Breast epithelium (tissue), 4 donors: ENCODE measurements around the gene KCNIP1. TPM values are rescaled to one million over a fixed set of nuclear protein-coding genes. Genes with fewer than 3 reads are reported as not detected.

Source experiments
- DNase-seq, 2 donors: peaks; one replicate each; pipeline ENCODE4 v3.0.0-alpha.2; 2019; ENCODE audit warnings: low spot score in 2 of 2
- H3K27ac ChIP-seq, 2 donors: fragments of 200-600 bp; sonication (generic) in 1 of 2; one replicate each; pipeline ENCODE4 v1.5.1; 2016 to 2019; ENCODE audit warnings: mild to moderate bottlenecking in 1 of 2
- H3K27me3 ChIP-seq, 2 donors: fragments of 200-600 bp; sonication (generic) in 1 of 2; one replicate each; pipeline versions ENCODE4 v1.5.1 to v1.6.0; 2017 to 2019; ENCODE audit warnings: control low read depth in 1 of 2, mild to moderate bottlenecking in 1 of 2
- H3K36me3 ChIP-seq: fragments of 200-600 bp; one replicate; pipeline ENCODE4 v1.5.1; 2019
- H3K4me1 ChIP-seq, 2 donors: fragments of 200-600 bp; sonication (generic); one replicate each; pipeline ENCODE4 v1.5.1; 2016 to 2019; ENCODE audit warnings: control low read depth in 1 of 2
- H3K4me3 ChIP-seq, 3 donors: fragments of 200-600 bp; sonication (generic); 1 replicate in 2 of 3; 2 replicates in 1 of 3; pipeline ENCODE4 v1.5.1; 2016 to 2019; ENCODE audit warnings: mild to moderate bottlenecking in 3 of 3, moderate library complexity in 2 of 3
- H3K9me3 ChIP-seq, 2 donors: fragments of 200-600 bp; sonication (generic) in 1 of 2; one replicate each; pipeline ENCODE4 v1.5.1; 2016 to 2019; ENCODE audit warnings: control low read depth in 1 of 2
- POLR2A ChIP-seq: fragments of 450-650 bp; IDR thresholded peaks from one replicate; pipeline ENCODE4 v1.6.1; 2016; ENCODE audit warnings: antibody characterized with exemption, mild to moderate bottlenecking, moderate library complexity
- POLR2AphosphoS5 ChIP-seq, 3 donors: sonication (generic); formaldehyde crosslinking; IDR thresholded peaks; one replicate each; pipeline ENCODE4 v1.6.1; 2017; ENCODE audit warnings: antibody characterized with exemption in 3 of 3
- intact Hi-C: fragments of 100-400 bp; cut with DNase I; formaldehyde crosslinking; loops from one replicate; pipeline ENCODE4 v1.15.1; 2023; ENCODE audit warnings: low total_unique reads
- total RNA-seq, 3 donors: library from RNA; depleted of rRNA; stranded (reverse); fragments of >200 nt; gene quantifications; one replicate each; pipeline ENCODE4 v1.1.0, GENCODE V29; 2016
- TF ChIP-seq, protein P1 (sequence below), 3 donors: fragments of 450-650 bp; IDR thresholded peaks; one replicate each; pipeline ENCODE4 v1.5.1; 2016 to 2017; ENCODE audit warnings: antibody characterized with exemption in 3 of 3, mild to moderate bottlenecking in 3 of 3, moderate library complexity in 3 of 3

The KCNIP1 gene
- total RNA-seq, 3 donors from 2014 or later = 1.0 to 1.6 TPM; not detected in 1

DNA sequence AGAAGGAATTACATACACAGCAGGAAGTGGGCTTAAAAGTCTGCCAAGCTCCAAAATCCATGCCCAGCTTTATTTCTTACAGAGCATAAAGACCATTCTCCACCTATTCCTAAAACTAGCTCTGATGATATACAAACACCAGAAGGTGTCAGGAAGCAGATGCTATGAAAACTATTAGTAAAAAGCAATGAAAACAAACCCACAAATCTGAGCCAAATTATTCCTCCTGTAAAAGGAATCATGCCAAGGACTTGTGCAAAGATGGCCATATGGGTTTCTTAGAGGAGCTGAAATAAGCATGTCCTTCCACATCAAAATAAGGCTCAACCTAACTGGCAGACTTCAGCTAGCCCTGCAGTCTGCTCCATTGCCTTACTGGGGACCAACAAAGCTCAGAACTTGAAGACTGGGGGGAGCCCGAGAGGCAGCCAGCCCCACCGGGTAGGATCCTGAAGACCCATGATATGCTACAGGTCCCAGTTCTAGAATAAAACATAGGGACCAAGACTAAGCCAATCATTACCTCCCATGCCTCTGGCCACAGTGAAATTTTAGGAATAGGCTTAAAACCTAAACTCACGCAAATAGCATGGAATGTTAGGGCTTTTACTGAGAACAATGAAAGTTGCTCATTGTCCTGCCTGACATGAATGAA lies 236.9 kb downstream of the KCNIP1 start:
- Histone ChIP-seq H3K4me1 (no peaks in the 10 kb centered on the region), H3K27me3 (no peaks in the 10 kb centered on the region), H3K4me3 (no peak overlapping the region), H3K36me3 (no peaks in the 10 kb centered on the region), H3K27ac (no peak overlapping the region), H3K9me3 (peaks cover 0 to 4% of the 10 kb centered on the region in 2 donors)
- TF ChIP-seq, protein P1, sequence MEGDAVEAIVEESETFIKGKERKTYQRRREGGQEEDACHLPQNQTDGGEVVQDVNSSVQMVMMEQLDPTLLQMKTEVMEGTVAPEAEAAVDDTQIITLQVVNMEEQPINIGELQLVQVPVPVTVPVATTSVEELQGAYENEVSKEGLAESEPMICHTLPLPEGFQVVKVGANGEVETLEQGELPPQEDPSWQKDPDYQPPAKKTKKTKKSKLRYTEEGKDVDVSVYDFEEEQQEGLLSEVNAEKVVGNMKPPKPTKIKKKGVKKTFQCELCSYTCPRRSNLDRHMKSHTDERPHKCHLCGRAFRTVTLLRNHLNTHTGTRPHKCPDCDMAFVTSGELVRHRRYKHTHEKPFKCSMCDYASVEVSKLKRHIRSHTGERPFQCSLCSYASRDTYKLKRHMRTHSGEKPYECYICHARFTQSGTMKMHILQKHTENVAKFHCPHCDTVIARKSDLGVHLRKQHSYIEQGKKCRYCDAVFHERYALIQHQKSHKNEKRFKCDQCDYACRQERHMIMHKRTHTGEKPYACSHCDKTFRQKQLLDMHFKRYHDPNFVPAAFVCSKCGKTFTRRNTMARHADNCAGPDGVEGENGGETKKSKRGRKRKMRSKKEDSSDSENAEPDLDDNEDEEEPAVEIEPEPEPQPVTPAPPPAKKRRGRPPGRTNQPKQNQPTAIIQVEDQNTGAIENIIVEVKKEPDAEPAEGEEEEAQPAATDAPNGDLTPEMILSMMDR (IDR thresholded peaks at IDR 0.05) = no peak
- no peak for TF ChIP-seq POLR2A
- no peak for TF ChIP-seq POLR2AphosphoS5 (IDR thresholded peaks at IDR 0.05)
- DNase-seq = no peak
- intact Hi-C loops = no loop called here

DNA sequence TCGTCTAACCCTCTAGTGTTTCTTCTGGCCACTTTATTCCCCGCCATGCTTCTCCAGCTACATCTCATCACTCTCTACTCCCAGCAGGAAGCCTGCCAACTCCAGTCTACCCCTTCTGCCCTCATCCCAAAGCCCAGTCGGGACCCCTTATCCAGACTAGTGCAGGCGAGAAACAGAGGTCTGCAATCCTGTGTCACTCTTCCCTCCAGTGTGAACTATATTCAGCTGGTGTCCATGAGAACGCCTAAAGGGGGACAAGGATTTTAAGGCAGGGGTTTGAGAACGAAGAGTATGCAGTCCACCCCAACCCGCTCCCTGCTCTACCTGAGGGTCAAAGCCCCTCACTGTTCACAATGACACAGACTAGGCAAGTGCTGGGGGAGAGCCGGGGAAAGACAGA lies 238.0 kb downstream of the KCNIP1 start:
- no peak for DNase-seq
- H3K27ac ChIP-seq = no peak overlapping the region
- TF ChIP-seq, protein P1 (IDR thresholded peaks at IDR 0.05) = no peak
- TF ChIP-seq POLR2A (no peak), POLR2AphosphoS5 (IDR thresholded peaks at IDR 0.05) (no peak)
- H3K4me1 ChIP-seq = no peaks in the 10 kb centered on the region
- H3K36me3 ChIP-seq = no peaks in the 10 kb centered on the region
- H3K27me3 ChIP-seq = no peaks in the 10 kb centered on the region
- intact Hi-C loops = no loop called here
- no peaks in the 10 kb centered on the region for H3K9me3 ChIP-seq
- no peak overlapping the region for H3K4me3 ChIP-seq

DNA sequence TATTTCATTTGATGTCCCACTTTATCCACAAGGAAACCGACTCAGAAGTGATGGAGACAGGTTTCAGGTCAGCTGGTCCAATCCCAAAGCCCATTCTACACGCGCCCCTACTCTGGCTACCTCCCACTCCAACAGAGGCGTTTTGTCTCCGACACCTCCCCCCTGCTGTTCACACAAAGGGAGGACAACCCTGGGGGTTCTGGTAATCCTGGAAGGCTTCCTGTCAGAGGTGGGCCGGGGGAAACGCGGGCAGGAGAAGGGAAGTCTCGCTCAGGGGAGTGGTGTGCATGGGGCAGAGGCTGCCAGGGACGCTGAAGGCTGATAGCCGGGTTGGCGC lies 240.0 kb downstream of the KCNIP1 start:
- TF ChIP-seq, protein P1 (IDR thresholded peaks at IDR 0.05) = no peak
- TF ChIP-seq POLR2A (no peak), POLR2AphosphoS5 (IDR thresholded peaks at IDR 0.05) (no peak)
- H3K27ac ChIP-seq = no peak overlapping the region
- H3K27me3 ChIP-seq = no peaks in the 10 kb centered on the region
- no peak for DNase-seq
- H3K4me3 ChIP-seq = no peak overlapping the region
- peaks cover 0 to 4% of the 10 kb centered on the region in 2 donors for H3K4me1 ChIP-seq
- no peaks in the 10 kb centered on the region for H3K36me3 ChIP-seq
- H3K9me3 ChIP-seq = no peaks in the 10 kb centered on the region
- intact Hi-C loops = no loop called here

DNA sequence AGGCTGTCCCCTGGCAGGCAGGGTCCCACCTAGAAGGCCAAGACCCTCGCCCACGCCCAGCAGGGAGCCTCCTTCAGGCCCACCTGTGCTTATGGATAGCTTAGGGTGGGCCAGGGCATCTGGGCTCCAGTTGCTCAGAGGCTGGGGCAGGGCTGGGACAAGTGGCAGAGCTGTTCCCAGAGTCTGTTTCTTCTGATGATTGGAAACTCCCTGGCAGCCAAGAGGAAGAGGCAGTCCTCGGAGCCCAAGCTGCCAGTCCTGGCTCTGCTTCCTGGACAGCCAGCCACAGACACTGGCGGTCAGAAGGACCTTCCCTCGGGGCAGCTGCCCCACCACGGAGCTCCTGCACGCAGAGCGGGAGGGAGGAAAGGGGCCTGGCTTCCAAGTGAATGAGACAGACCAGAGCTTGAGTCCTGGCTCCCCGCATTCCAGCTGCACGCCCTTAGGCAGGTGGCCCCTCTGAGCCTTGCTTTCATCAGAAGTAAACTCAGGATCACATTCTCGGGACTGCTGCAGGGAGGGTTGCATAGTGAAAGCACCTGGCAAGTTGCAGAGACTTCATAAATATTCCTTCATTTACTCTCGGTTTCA lies 241.8 kb downstream of the KCNIP1 start:
- H3K9me3 ChIP-seq = no peaks in the 10 kb centered on the region
- H3K4me3 ChIP-seq = peak overlapping the region in 2 of 3 donors; percentile 22 to 46
- intact Hi-C loops = no loop called here
- H3K4me1 ChIP-seq = peaks cover 0 to 6% of the 10 kb centered on the region in 2 donors
- H3K27ac ChIP-seq = peak overlapping the region; percentile 84 to 92
- DNase-seq = peak in 1 of 2 donors; percentile 69
- H3K27me3 ChIP-seq = no peaks in the 10 kb centered on the region
- TF ChIP-seq POLR2AphosphoS5 (IDR thresholded peaks at IDR 0.05) = peak in 1 of 3 donors; percentile 41
- TF ChIP-seq POLR2A = no peak
- TF ChIP-seq, protein P1 (IDR thresholded peaks at IDR 0.05) = no peak
- no peaks in the 10 kb centered on the region for H3K36me3 ChIP-seq
